IPS-11a (cell line): ENCODE data around the gene LIN37.
"Not testable (repeated sequence)": the region's sequence is repeated elsewhere in the genome, so short reads cannot be mapped to it uniquely, and the experiment has no call there.

Experiments
- H3K4me3 ChIP-seq: one replicate; pipeline ENCODE4 v1.5.1; 2013; ENCODE audit warnings: low read depth, low read length, control low read depth

LIN37 gene

DNA sequence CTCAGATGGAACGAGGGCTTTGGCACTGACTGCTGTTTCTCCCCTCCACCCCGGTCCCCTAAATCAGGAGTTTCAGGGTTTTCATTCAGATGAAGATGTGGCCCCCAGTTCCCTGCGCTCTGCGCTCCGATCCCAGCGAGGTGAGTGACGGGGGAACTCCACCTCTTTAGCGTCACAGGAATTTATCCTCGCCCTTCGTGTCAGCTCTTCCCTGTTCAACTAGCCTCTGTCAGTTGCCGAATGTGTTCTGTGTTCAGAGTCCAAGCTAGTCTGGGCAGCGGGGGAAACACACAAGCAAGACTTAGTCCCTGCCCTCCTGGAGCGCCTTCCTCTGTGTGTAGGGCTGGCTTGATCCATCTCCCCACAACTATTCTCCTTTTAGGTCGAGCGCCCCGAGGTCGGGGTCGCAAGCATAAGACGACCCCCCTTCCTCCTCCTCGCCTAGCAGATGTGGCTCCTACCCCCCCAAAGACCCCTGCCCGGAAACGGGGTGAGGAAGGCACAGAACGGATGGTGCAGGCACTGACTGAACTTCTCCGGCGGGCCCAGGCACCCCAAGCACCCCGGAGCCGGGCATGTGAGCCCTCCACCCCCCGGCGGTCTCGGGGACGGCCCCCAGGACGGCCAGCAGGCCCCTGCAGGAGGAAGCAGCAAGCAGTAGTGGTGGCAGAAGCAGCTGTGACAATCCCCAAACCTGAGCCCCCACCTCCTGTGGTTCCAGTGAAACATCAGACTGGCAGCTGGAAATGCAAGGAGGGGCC lies 28.8 kb upstream of the LIN37 start:
- no peak overlapping the region for H3K4me3 ChIP-seq

GRCh38 chr19:35720163-35720524 lies 28.2 kb upstream of the LIN37 start:
- no peak overlapping the region for H3K4me3 ChIP-seq

GRCh38 chr19:35720648-35721047 lies 27.7 kb upstream of the LIN37 start:
- no peak overlapping the region for H3K4me3 ChIP-seq

GRCh38 chr19:35721374-35721773 lies 27.0 kb upstream of the LIN37 start:
- no peak overlapping the region for H3K4me3 ChIP-seq

- no peak overlapping the region for H3K4me3 ChIP-seq
Measured at GRCh38 chr19:35722461-35722860, 25.9 kb upstream of the LIN37 start.

DNA sequence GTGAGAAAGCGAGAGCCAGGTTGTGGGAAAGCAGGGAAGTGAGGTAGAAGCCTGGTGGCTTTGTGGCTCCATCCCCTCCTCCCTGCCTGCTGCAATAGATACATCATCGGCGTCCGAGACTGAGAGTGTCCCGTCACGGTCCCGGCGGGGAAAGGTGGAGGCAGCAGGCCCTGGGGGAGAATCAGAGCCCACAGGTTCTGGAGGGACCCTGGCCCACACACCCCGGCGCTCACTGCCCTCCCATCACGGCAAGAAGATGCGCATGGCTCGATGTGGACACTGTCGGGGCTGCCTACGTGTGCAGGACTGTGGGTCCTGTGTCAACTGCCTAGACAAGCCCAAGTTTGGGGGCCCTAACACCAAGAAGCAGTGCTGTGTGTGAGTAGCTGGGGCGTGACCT lies 25.5 kb upstream of the LIN37 start:
- no peak overlapping the region for H3K4me3 ChIP-seq

DNA sequence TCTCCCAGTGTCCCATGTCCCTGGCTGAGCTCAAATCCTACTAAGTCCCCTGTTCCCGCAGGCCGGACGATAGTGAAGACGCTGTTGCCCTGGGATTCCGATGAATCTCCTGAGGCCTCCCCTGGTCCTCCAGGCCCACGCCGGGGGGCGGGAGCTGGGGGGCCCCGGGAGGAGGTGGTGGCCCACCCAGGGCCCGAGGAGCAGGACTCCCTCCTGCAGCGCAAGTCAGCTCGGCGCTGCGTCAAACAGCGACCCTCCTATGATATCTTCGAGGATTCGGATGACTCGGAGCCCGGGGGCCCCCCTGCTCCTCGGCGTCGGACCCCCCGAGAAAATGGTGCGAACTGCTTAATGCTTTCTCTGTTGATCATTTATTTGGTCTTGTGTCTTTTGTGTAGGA lies 24.7 kb upstream of the LIN37 start:
- H3K4me3 ChIP-seq, result no peak overlapping the region

GRCh38 chr19:35724132-35724531 lies 24.2 kb upstream of the LIN37 start:
- H3K4me3 ChIP-seq, result not testable (repeated sequence)

- H3K4me3 ChIP-seq, result no peak overlapping the region
Measured at GRCh38 chr19:35724560-35724959, 23.8 kb upstream of the LIN37 start.

- H3K4me3 ChIP-seq, result no peak overlapping the region
Measured at GRCh38 chr19:35725216-35725861, 23.0 kb upstream of the LIN37 start.

GRCh38 chr19:35727053-35727955 lies 21.1 kb upstream of the LIN37 start:
- no peak overlapping the region for H3K4me3 ChIP-seq

DNA sequence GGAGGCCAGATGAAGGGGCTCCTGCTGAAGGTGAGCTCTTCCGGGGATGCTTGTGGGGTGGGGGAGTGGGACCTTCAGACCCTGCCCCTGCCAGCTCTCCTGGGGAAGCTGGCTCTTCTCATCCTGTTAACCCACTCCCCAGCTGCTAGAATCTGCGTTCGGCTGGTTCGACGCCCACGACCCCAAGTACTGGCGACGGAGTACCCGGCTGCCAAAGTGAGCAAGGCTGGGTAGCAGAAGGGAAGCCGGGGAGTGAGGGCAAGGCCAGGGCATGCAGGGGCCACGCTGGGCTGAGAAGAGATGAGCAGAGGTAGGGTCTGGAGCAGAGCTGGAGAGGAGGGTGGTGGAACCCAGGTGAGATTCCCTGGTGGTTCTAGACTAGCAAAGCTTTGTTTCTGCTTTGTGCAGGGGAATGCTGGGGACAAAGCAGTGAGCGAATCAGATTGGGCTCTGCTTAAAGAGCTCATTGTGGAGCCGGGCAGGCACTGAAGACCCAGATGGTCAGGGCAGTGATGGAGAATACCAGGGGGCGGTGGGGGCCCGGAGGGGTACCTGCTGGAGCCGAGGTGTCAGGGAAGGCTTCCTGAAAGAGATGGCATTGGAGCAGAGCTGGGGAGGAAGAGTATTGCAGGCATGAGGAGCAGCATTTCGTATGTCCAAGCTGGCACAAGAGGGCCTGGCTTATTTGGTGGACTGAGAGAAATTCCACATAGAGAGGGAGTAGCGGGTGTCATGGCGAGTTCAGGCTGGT lies 20.2 kb upstream of the LIN37 start:
- no peak overlapping the region for H3K4me3 ChIP-seq

DNA sequence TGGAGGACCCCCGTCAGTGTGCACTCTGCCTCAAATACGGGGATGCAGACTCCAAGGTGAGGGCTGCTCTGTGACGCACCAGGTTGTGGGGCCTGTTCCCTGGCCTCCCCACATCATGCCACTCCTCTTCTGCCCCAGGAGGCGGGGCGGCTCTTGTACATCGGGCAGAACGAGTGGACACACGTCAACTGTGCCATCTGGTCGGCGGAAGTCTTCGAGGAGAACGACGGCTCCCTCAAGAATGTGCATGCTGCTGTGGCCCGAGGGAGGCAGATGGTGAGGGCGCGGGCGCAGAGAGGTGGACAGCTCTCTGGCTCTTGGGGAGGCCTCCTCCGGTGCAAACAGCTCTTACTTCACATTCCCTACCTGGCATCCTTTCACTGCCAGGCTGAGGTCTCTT lies 19.4 kb upstream of the LIN37 start:
- H3K4me3 ChIP-seq, result no peak overlapping the region

DNA sequence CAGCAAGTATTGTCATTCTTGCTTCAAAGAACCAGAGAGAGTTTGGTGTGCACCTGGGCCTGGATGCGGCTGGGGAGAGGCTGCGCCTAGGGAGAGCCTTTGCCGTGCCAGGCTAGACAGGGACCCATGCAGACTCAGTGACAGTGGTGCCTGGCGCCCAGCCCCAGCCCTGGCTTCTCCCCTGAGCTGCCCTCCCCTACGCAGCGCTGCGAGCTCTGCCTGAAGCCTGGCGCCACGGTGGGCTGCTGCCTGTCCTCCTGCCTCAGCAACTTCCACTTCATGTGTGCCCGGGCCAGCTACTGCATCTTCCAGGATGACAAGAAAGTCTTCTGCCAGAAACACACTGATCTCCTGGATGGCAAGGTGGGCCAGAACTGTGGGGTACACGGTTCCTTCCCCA lies 18.6 kb upstream of the LIN37 start:
- no peak overlapping the region for H3K4me3 ChIP-seq

DNA sequence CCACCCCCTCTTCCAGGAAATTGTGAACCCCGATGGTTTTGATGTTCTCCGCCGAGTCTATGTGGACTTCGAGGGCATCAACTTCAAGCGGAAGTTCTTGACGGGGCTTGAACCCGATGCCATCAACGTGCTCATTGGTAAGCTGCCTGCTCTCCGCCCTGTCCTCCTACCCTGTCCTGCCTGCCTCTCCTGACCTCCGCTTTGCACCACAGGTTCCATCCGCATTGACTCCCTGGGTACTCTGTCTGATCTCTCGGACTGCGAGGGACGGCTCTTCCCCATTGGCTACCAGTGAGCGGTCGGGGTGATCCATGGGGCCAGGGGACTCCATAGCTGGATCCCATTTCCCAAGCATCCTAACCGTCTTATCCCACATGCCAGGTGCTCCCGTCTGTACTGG lies 18.1 kb upstream of the LIN37 start:
- no peak overlapping the region for H3K4me3 ChIP-seq

- no peak overlapping the region for H3K4me3 ChIP-seq
Measured at GRCh38 chr19:35731353-35731752, 17.0 kb upstream of the LIN37 start.

- H3K4me3 ChIP-seq, result no peak overlapping the region
Measured at GRCh38 chr19:35731779-35732405, 16.5 kb upstream of the LIN37 start.

DNA sequence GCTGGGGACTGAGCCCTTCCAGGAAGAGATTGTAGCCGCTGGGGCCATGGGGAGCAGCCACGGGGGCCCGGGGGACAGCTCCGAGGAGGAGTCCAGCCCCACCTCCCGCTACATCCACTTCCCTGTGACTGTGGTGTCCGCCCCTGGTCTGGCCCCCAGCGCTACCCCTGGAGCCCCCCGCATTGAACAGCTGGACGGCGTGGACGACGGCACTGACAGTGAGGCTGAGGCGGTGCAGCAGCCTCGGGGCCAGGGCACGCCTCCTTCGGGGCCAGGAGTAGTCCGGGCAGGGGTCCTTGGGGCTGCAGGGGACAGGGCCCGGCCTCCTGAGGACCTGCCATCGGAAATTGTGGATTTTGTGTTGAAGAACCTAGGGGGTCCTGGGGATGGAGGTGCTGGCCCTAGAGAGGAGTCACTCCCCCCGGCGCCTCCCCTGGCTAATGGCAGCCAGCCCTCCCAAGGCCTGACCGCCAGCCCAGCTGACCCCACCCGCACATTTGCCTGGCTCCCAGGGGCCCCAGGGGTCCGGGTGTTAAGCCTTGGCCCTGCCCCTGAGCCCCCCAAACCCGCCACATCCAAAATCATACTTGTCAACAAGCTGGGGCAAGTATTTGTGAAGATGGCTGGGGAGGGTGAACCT lies 15.7 kb upstream of the LIN37 start:
- H3K4me3 ChIP-seq, result no peak overlapping the region

DNA sequence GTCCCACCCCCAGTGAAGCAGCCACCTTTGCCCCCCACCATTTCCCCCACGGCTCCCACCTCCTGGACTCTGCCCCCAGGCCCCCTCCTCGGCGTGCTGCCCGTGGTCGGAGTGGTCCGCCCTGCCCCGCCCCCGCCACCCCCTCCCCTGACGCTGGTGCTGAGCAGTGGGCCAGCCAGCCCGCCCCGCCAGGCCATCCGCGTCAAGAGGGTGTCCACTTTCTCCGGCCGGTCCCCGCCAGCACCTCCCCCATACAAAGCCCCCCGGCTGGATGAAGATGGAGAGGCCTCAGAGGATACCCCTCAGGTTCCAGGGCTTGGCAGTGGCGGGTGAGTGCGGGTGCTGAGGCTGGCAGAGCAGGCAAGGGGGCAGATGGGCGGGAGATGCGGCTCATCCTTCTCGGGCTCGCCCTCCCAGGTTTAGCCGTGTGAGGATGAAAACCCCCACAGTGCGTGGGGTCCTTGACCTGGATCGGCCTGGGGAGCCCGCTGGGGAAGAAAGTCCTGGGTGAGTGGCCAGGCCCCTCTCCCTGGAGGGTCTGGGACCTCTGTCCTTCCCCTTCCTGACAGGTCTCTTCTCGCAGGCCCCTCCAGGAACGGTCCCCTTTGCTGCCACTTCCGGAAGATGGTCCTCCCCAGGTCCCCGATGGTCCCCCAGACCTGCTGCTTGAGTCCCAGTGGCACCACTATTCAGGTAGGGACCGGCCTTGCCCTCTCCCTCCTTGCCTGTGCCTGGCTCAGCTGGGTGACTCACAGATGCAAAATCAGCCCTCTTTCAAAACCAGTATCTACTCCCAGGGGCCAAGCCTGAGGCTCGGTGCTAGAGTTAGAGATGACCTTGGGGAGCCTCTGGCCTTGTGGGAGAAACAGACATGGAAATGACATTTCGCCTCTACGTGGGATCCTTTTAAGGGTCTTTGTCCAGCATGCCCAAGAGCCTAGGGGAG lies 14.9 kb upstream of the LIN37 start:
- H3K4me3 ChIP-seq, result no peak overlapping the region
